ENCODE data around the gene CCR9.

GRCh38 chr3:45948881-45949280, 62.5 kb downstream of the CCR9 start:
- TF ChIP-seq, protein P1, sequence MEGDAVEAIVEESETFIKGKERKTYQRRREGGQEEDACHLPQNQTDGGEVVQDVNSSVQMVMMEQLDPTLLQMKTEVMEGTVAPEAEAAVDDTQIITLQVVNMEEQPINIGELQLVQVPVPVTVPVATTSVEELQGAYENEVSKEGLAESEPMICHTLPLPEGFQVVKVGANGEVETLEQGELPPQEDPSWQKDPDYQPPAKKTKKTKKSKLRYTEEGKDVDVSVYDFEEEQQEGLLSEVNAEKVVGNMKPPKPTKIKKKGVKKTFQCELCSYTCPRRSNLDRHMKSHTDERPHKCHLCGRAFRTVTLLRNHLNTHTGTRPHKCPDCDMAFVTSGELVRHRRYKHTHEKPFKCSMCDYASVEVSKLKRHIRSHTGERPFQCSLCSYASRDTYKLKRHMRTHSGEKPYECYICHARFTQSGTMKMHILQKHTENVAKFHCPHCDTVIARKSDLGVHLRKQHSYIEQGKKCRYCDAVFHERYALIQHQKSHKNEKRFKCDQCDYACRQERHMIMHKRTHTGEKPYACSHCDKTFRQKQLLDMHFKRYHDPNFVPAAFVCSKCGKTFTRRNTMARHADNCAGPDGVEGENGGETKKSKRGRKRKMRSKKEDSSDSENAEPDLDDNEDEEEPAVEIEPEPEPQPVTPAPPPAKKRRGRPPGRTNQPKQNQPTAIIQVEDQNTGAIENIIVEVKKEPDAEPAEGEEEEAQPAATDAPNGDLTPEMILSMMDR (IDR thresholded peaks at IDR 0.05) = no peak
- TF ChIP-seq POLR2AphosphoS5 (IDR thresholded peaks at IDR 0.05) = no peak
- no peak for TF ChIP-seq POLR2A (IDR thresholded peaks at IDR 0.05)

All from stomach (tissue), 4 donors.